CD14-positive monocyte (primary cell): Measurements from ENCODE around the gene AP1S1. TPM values are rescaled to one million over a fixed set of nuclear protein-coding genes. Genes with fewer than 3 reads are reported as not detected.

Experiments
- DNase-seq, 3 donors: peaks; one replicate each; pipeline ENCODE4 v3.0.0-alpha.2; 2011 to 2022
- H2AFZ ChIP-seq: 2 replicates; pipeline ENCODE4 v1.6.0; 2012; ENCODE audit warnings: mild to moderate bottlenecking, low read depth, low read length, inconsistent platforms; ENCODE audit not compliant: insufficient read depth, poor library complexity, severe bottlenecking
- H3K27ac ChIP-seq, 2 donors: 1 replicate in 1 of 2; 2 replicates in 1 of 2; pipeline ENCODE4 v1.5.1; 2012 to 2013; ENCODE audit warnings: low read length in 2 of 2, control low read depth in 1 of 2, inconsistent platforms in 1 of 2, low read depth in 1 of 2, mild to moderate bottlenecking in 1 of 2
- H3K27me3 ChIP-seq, 2 donors: one replicate each; pipeline versions ENCODE4 v1.6.0 to v1.6.1; 2011 to 2013; ENCODE audit warnings: low read length in 2 of 2; ENCODE audit not compliant: control insufficient read depth in 2 of 2, insufficient read depth in 2 of 2
- H3K36me3 ChIP-seq, 2 donors: replicated peaks in 1 of 2; 1 replicate in 1 of 2; 2 replicates in 1 of 2; pipeline versions ENCODE4 v1.5.1 to v1.6.1; 2012 to 2013; ENCODE audit warnings: low read length in 2 of 2, control low read depth in 1 of 2, inconsistent platforms in 1 of 2, mild to moderate bottlenecking in 1 of 2; ENCODE audit not compliant: insufficient read depth in 2 of 2, control insufficient read depth in 1 of 2
- H3K4me1 ChIP-seq, 2 donors: 1 replicate in 1 of 2; 2 replicates in 1 of 2; pipeline versions ENCODE4 v1.5.1 to v1.6.1; 2012 to 2013; ENCODE audit warnings: low read length in 2 of 2, control low read depth in 1 of 2, inconsistent platforms in 1 of 2, mild to moderate bottlenecking in 1 of 2, moderate library complexity in 1 of 2; ENCODE audit not compliant: insufficient read depth in 2 of 2, control insufficient read depth in 1 of 2
- H3K4me2 ChIP-seq: replicated peaks from 2 replicates; pipeline ENCODE3; 2012; ENCODE audit warnings: low read length, moderate library complexity, mild to moderate bottlenecking; ENCODE audit not compliant: poor library complexity, severe bottlenecking; ENCODE audit errors: extremely low read depth
- H3K4me3 ChIP-seq, 3 experiments: fragments of 200-600 bp in 1 of 3; sonication (generic) in 1 of 3; replicated peaks in 1 of 3; 1 replicate in 2 of 3; 2 replicates in 1 of 3; pipeline ENCODE4 v1.5.1; 2011 to 2013; ENCODE audit warnings: low read length in 3 of 3, mild to moderate bottlenecking in 3 of 3, control low read depth in 2 of 3, low read depth in 2 of 3, inconsistent platforms in 1 of 3, moderate library complexity in 1 of 3
- H3K79me2 ChIP-seq: 2 replicates; pipeline ENCODE4 v1.6.0; 2012; ENCODE audit warnings: mild to moderate bottlenecking, control low read depth, inconsistent platforms, low read length, moderate library complexity; ENCODE audit not compliant: insufficient read depth
- H3K9ac ChIP-seq: 2 replicates; pipeline ENCODE4 v1.6.0; 2017; ENCODE audit warnings: low read length, mild to moderate bottlenecking; ENCODE audit not compliant: insufficient read depth, poor library complexity, severe bottlenecking
- H3K9me3 ChIP-seq, 2 donors: replicated peaks in 1 of 2; 1 replicate in 1 of 2; 2 replicates in 1 of 2; pipeline versions ENCODE4 v1.5.1 to v1.6.1; 2012 to 2013; ENCODE audit warnings: low read length in 2 of 2, control low read depth in 1 of 2; ENCODE audit not compliant: control insufficient read depth in 1 of 2, insufficient read depth in 1 of 2
- H4K20me1 ChIP-seq: 2 replicates; pipeline ENCODE4 v1.6.0; 2012; ENCODE audit warnings: mild to moderate bottlenecking, low read length, control low read depth, moderate library complexity; ENCODE audit not compliant: insufficient read depth
- H3K27ac Mint-ChIP-seq, 7 donors: one replicate each; pipeline ENCODE4 v1.8.0; 2020; ENCODE audit warnings: mild to moderate bottlenecking in 7 of 7, mixed read lengths in 7 of 7, moderate library complexity in 6 of 7, inconsistent platforms in 2 of 7
- H3K27me3 Mint-ChIP-seq, 3 donors: one replicate each; pipeline ENCODE4 v1.8.0; 2021 to 2022; ENCODE audit warnings: low read depth in 3 of 3, mild to moderate bottlenecking in 3 of 3, mixed read lengths in 3 of 3, moderate library complexity in 3 of 3, inconsistent platforms in 1 of 3
- H3K36me3 Mint-ChIP-seq, 2 donors: one replicate each; pipeline ENCODE4 v1.8.0; 2020; ENCODE audit warnings: mixed read lengths in 2 of 2, inconsistent platforms in 1 of 2, mild to moderate bottlenecking in 1 of 2
- H3K4me1 Mint-ChIP-seq: one replicate; pipeline ENCODE4 v1.8.0; 2020; ENCODE audit warnings: mild to moderate bottlenecking, mixed read lengths
- H3K4me3 Mint-ChIP-seq, 2 donors: one replicate each; pipeline ENCODE4 v1.8.0; 2020; ENCODE audit warnings: mild to moderate bottlenecking in 2 of 2, mixed read lengths in 2 of 2, moderate library complexity in 1 of 2
- H3K9me3 Mint-ChIP-seq, 7 donors: one replicate each; pipeline ENCODE4 v1.8.0; 2020 to 2022; ENCODE audit warnings: mixed read lengths in 7 of 7, mild to moderate bottlenecking in 6 of 7, moderate library complexity in 6 of 7, inconsistent platforms in 2 of 7
- CTCF ChIP-seq: fragments of 200-600 bp; IDR thresholded peaks from one replicate; pipeline ENCODE4 v1.8.0; 2022; ENCODE audit warnings: antibody characterized with exemption, mild to moderate bottlenecking
- WGBS: methylation state at CpG from one replicate; pipeline ENCODE4 v1.1.5; 2013; ENCODE audit warnings: missing lambda C conversion rate; ENCODE audit not compliant: insufficient coverage; 5-methylcytosine and 5-hydroxymethylcytosine counted together
- intact Hi-C, 2 donors: fragments of 100-400 bp; cut with micrococcal nuclease; formaldehyde crosslinking; loops; one replicate each; pipeline versions ENCODE4 v1.15.0 to v1.15.1; 2023
- polyA plus RNA-seq, 3 donors: library from polyadenylated mRNA; depleted of rRNA in 1 of 3; unstranded in 2 of 3; stranded (reverse) in 1 of 3; fragments of 300-500 nt in 2 of 3; fragments of >200 nt in 1 of 3; fragmentation: Illumina TruSeq in 2 of 3; gene quantifications; 1 replicate in 2 of 3; 2 replicates in 1 of 3; pipeline ENCODE4 v1.2.3, GENCODE V29; 2012 to 2021

Gene AP1S1
- polyA plus RNA-seq, 3 donors: 10.1 to 21.3 (median 10.9) TPM

DNA sequence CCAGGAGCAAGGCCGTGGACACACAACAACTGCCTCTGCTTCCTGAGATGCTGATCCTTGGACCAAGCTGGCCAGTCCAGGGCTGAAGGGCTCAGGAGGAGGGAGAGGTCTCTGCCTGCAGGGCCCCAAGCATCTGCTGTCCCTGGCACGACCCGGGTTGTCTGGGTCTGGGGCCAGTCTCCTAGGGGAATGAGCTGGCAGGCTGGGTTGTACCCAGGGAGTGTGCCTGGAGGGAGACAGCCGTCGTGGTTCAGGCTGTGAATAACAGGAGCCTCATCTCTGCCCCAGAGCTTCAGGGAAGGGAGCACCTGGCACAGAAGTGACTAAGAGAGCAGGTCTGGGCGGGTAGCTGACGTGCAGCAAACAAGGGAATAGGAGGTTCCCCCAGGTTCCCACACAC lies 45.3 kb upstream of the AP1S1 start:
- H3K4me1 Mint-ChIP-seq: peaks cover 17% of the 10 kb centered on the region
- H3K27me3 Mint-ChIP-seq: peaks cover 5 to 10% (median 9%) of the 10 kb centered on the region in 3 donors
- H3K4me2 ChIP-seq: no peak overlapping the region
- no peaks in the 10 kb centered on the region for H3K27me3 ChIP-seq
- no peak overlapping the region for H3K4me3 ChIP-seq
- no peaks in the 10 kb centered on the region for H3K36me3 Mint-ChIP-seq
- no peaks in the 10 kb centered on the region for H3K79me2 ChIP-seq
- H2AFZ ChIP-seq: no peak overlapping the region
- TF ChIP-seq CTCF: no peak
- H3K36me3 ChIP-seq: no peaks in the 10 kb centered on the region
- no peaks in the 10 kb centered on the region for H3K9me3 ChIP-seq
- no peak overlapping the region for H3K9ac ChIP-seq
- peaks cover 15 to 23% of the 10 kb centered on the region in 2 donors for H3K4me1 ChIP-seq
- H4K20me1 ChIP-seq: no peaks in the 10 kb centered on the region
- DNase-seq: no peak
- H3K27ac Mint-ChIP-seq: peak overlapping the region in 2 of 7 donors; percentile 53 to 72
- intact Hi-C loops: no loop called here
- no peak overlapping the region for H3K4me3 Mint-ChIP-seq
- no peaks in the 10 kb centered on the region for H3K9me3 Mint-ChIP-seq
- no peak overlapping the region for H3K27ac ChIP-seq
- 92% methylated on average over 7 of the region's 7 CpGs for WGBS

DNA sequence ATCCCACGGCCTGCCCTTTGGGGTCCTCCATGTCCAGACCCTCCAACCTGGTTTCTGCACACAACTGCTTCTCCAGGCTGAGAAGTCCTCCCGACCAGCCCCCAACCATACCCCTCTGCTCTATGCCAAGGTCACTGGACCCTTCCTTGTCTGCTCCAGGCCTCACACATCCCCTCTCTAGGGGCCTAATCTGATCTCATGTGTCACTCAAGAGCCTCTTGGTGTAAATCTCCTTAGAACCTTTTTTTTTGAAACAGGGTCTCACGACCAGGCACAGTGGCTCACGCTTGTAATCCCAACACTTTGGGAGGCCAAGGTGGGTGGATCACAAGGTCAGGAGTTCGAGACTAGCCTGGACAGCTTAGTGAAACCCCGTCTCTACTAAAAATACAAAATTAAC lies 44.9 kb upstream of the AP1S1 start:
- H3K4me1 ChIP-seq: peaks cover 15 to 23% of the 10 kb centered on the region in 2 donors
- Mint-ChIP-seq H3K4me1 (peaks cover 17% of the 10 kb centered on the region), H3K36me3 (no peaks in the 10 kb centered on the region), H3K27me3 (peaks cover 5 to 12% (median 8%) of the 10 kb centered on the region in 3 donors), H3K9me3 (no peaks in the 10 kb centered on the region), H3K27ac (no peak overlapping the region), H3K4me3 (no peak overlapping the region)
- TF ChIP-seq CTCF: no peak
- intact Hi-C loops: no loop called here
- H3K9me3 ChIP-seq: no peaks in the 10 kb centered on the region
- no peak overlapping the region for H3K4me3 ChIP-seq
- H3K27ac ChIP-seq: no peak overlapping the region
- H3K79me2 ChIP-seq: no peaks in the 10 kb centered on the region
- no peak overlapping the region for H2AFZ ChIP-seq
- DNase-seq: no peak
- H3K9ac ChIP-seq: no peak overlapping the region
- no peaks in the 10 kb centered on the region for H3K36me3 ChIP-seq
- no peaks in the 10 kb centered on the region for H4K20me1 ChIP-seq
- no peaks in the 10 kb centered on the region for H3K27me3 ChIP-seq
- WGBS: 98% methylated on average over 4 of the region's 6 CpGs
- no peak overlapping the region for H3K4me2 ChIP-seq
